Right renal cortex interstitium (tissue), 3 donors: Measurements from ENCODE around the gene RAET1G. TPM values are rescaled to one million over a fixed set of nuclear protein-coding genes. Genes with fewer than 3 reads are reported as not detected.
"Not testable (repeated sequence)": the region's sequence is repeated elsewhere in the genome, so short reads cannot be mapped to it uniquely, and the experiment has no call there.

Experiments used
- DNase-seq, 3 donors: peaks; one replicate each; pipeline ENCODE4 v3.0.0-alpha.2; 2013; ENCODE audit warnings: low read depth in 3 of 3, low spot score in 2 of 3
- polyA plus RNA-seq, 3 donors: library from polyadenylated mRNA; unstranded; fragments of 120-200 nt; gene quantifications; one replicate each; pipeline ENCODE4 v1.2.1, GENCODE V29; 2013; ENCODE audit not compliant: insufficient read length in 3 of 3

The RAET1G gene
- polyA plus RNA-seq, 3 donors = 0.75 to 1.9 (median 1.5) TPM

DNA sequence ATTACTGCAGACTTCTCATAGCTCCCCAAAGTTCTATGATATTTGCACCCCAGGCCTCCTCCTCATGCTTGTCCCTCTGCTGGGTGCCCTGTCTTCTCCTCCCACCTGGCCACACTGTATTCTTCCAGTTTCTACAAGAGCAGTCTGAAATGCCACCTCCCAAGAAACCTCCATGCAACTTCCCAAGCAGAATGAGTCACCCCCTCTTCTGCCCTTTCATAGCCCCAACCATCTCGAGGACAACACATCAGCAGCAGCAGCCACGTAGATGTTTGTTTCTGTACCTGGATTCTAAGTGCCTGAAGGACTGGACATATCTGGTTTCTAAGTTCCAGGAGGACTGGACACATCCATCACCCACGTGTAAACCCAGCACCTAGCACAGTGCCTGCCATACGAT, 12.3 kb upstream of the RAET1G start:
- no peak for DNase-seq

- DNase-seq = peak in 1 of 3 donors; percentile 63
These were observed 11.6 kb upstream of the RAET1G start for GRCh38 chr6:149934249-149935156.

DNA sequence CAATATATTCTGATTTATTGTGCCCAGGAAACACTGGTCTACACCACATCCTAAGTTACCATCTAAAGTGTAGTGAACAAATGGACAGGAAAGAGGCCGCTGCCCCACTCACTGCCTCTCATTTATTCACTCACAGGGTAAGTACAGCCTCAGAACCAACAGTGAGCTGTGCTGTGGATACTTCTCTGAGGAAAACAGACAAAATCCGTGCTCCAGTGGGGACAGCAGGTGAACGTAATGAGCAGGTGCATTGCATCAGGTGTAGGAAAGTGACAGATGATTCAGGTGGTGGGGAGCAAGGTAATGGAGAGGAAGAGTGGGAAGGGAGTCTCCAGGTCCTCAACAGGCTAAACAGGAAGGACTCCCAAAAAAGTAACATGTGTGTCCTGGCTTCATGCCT, 10.5 kb upstream of the RAET1G start:
- DNase-seq = no peak

DNA sequence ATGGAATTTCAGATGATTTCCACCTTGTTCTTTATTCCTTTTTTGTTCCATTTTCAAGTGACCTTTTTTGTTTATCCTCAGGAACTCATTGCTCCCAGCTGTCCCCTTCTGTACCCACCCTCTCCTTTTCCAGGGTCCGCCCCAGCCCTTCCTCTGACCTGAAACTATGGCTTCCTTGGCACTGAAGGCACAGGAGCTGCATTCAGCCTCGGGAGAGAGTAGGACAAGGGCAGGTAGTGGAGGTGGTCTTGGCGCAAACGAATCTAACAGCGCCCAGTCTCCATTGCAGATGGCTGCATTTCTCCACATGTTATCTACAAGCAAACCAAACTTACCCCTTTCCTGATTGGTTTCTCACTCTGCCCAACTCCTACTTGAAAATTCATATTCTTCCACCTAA, 10.1 kb upstream of the RAET1G start:
- no peak for DNase-seq

DNA sequence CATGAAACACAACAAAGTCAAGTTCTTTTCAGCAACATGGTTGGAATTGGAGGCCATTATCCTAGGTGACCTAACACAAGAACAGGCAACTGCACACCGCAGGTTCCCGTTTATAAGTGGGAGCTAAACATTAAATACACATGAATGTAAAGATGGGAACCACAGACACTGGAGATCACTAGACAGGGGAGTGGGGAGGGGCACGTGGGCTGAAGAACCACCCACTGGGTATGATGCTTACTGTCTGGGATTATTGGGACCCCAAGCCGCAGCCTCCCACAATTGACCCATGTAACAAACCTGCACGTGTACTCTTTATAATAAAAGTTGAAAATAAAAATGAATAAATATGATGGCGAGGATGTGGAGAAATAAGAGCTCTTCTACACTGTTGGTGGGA, 8.6 kb upstream of the RAET1G start:
- DNase-seq = no peak

- no peak for DNase-seq
These were observed 6.5 kb upstream of the RAET1G start for GRCh38 chr6:149929422-149929821.

GRCh38 chr6:149927025-149927424, 4.1 kb upstream of the RAET1G start:
- DNase-seq = not testable (repeated sequence)

DNA sequence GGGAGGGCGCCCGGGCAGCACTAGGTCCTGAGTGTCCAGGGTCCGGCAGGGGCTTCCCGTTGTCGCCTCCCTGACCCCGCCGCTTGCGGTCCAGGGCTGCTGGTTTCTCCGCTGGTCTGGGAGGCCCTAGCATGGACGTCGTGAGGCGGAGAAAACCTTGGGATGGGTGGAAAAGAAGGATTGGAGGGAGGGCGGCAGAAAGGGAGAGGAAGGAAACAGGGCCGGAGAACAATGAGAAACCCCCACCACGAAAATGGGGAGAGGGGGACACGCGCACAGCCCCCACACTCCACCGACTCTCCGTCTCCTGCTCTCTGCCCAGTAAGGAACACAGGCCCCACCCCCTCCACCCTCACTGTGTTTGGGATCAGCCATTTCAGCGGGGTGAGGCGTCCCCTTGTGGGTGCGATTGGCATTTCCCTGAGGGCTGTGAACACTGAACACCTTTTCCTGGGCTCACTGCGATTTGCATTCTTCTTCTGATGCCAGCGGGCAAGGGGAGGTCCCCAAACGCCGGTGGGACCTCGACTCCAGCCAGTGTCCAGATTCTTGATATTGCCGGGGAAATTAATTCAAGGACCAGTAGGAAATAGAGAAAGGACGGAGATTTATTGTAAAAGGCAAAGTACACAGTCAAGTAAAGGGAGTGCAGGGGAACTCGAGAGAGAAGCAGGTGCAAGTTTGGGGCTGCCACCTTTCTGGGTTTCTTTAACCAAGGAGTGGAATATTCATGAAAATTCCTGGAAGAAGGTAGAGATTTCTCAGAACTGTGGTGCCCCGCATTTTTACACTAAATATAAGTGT, 3.3 kb upstream of the RAET1G start:
- DNase-seq = peak in 1 of 3 donors; percentile 65

- DNase-seq = no peak
These were observed 2.5 kb upstream of the RAET1G start for GRCh38 chr6:149925253-149925973.

DNA sequence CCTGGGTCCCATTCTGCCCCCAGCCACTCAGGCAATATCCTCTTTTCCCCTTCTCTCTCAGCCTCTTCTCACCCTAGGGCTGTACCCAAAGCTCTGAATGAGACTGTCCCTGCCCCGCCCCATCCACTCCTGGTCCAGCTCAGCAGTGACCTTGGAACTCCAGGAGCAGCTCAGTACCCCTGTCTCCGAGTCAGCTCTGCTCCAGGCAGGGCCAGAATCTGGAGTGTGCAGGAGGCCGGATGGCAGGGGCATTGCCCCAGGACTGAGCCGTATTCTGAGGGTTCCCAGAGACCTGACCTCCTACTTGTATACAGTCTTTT, 2.0 kb upstream of the RAET1G start:
- DNase-seq = no peak

DNA sequence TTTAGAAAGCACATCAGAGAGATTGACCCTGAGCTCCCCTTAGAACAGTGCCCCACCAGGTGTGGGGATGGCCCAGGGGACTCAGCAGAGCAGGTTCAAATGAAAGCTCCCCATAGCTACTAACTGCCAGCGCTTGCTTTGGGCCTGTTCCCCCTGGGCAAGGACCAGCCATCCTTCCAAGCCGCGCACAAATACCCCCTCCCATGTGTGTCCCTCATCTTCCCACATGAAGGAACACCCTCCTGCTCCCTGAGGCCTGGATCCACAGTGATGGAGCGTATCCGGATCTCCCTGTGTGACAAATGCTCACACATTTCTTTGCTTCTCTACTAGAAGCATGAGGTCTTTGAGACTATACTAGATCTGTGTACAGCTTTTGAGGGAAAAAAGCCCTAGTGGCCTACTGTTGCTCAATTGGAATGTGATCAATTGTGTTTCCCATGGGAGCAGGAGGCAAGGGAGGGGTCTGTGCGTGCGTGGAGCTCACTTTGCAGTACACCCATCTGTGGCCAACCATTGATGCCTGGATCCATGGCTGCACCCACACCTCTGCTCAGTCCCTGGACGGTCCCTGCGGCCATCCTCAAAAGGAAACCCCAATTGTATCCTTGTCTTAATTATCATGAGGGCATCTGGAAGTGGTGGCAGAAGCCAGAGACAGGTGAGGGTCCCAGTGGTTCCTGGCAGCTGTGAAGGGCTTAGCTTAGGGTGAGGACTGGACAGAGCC, 1.4 kb upstream of the RAET1G start:
- no peak for DNase-seq

GRCh38 chr6:149923327-149923986, 536 bp upstream of the RAET1G start:
- no peak for DNase-seq

DNA sequence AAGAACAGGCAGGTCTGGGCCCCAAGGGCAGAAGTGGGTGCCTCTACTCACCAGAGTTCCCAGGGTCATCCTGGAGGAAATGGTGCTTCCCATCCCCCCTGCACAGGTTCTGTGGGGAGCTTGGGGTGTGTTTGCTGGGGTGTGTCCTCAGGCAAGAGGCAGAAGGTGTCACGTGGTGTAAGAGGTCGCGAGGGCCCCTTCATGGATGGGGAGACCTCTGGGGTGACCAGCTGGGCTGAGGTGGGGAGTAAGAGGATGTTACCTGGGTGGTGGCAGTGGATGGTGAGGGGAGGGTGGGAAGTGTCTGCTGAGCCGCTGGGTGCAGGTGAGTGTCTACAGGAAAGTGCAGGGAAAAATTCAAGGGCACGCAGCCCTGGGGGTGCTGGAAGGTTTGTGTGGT, 830 bp downstream of the RAET1G start:
- not testable (repeated sequence) for DNase-seq

DNA sequence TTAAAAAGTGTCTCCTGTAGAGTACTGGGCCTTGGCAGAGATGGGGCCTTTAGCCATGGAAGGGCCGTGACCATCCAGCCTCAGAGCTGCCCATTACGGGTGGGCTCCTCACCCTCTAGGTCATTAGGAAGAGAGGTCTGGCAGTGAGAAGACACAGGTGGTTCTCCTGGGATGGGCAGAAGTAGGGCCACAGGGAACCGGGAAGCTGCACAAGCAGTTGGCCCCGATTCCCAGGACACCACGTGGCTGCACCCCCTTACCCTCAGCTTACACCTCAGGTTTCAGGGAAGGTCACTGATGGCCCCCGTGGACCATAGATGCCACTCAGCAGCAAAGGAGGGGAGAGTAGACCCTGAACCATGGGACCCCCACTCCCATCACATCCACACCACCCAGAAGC, 1.6 kb downstream of the RAET1G start:
- no peak for DNase-seq

GRCh38 chr6:149919834-149920225, 3.1 kb downstream of the RAET1G start:
- DNase-seq = no peak

- not testable (repeated sequence) for DNase-seq
These were observed 3.6 kb downstream of the RAET1G start for GRCh38 chr6:149919126-149919833.

DNA sequence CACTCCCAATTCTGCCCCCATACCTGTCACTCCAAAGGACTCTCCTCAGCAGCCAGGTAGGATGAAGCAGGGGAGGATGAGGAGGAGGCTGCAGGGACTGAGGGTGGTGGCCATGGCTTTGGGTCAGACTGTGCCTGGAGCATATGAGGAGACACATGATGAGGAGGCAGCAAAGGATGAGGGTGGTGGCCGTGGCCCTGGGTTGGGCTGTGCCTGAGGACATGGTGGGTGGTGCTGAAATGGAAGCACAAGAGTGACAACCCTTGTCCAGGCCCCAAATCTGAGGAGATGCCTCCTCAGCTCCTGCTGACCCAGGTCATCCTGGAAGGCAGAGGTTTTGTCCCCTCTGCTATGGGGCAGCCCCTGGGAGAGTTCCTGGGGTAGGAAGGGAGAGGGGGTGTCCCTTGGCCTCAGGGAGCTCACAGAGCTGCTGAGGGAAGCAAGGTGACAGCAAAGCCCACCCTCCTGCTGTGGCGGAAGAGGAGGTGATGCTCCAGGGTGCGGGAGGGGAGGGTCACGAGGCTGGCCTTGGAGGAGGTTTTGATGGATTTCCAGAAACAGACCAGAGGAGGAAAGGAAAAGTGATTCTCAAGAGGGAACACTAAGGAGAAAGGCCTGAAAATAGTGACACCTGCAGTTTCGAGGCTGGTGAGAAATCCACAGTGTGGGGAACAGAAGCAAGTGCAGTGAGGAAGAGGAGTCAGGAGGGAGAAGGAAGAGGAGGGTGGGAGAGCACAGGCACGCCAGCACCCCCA, 4.6 kb downstream of the RAET1G start:
- DNase-seq = no peak

DNA sequence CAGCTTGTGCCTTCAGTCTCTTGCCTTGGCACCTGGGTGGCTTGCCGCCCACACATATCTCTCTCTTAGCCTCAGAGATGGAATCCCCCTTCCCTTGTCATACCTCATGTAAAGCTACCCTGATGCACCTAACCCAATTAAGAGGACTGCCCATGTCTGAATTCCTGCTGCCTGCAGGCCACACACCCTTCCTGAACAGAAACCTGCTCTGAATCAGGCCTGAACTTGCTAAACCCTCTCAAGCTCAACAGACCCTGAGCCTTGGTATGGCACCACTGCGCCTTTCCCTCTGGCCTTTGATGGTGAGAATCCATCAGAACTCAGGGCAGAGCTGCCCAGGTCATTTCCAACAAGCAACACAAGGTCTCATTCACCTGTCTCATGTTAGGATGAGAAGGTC, 5.2 kb downstream of the RAET1G start:
- DNase-seq = no peak
